IMR-90 (cell line): Measurements from ENCODE around the gene LHFPL3. TPM values are rescaled to one million over a fixed set of nuclear protein-coding genes. Genes with fewer than 3 reads are reported as not detected.

Experiments
- ATAC-seq: fragments of 200-7000 bp; cut with Tn5 transposase; 2 replicates; pipeline ENCODE4 v1.9.1; 2020; ENCODE audit warnings: low read depth, mild to moderate bottlenecking, moderate library complexity
- BruUV-seq: library from RNA; stranded (reverse); fragments of 400-500 nt; replicated peaks from 2 replicates; lab custom pipeline; 2021; lab: Mats Ljungman, UMichigan
- CTCF ChIA-PET: fragments of 300-600 bp; formaldehyde crosslinking; extraction: SDS; loops from one replicate; lab custom pipeline; 2021; ENCODE audit warnings: antibody characterized with exemption; lab: Yijun Ruan, JAX
- POLR2A ChIA-PET: fragments of 300-600 bp; sonication (Branson Sonifier 250); formaldehyde crosslinking; loops from one replicate; lab custom pipeline; 2022; ENCODE audit warnings: antibody characterized with exemption; ENCODE audit not compliant: unreplicated experiment; lab: Charles Lee
- DNase-seq: peaks from one replicate; pipeline ENCODE4 v3.0.0; 2013
- H2AFZ ChIP-seq: replicated peaks from 2 replicates; pipeline ENCODE3; 2013; ENCODE audit warnings: low read length, mild to moderate bottlenecking; ENCODE audit not compliant: poor library complexity
- H2AK5ac ChIP-seq: 2 replicates; pipeline ENCODE4 v1.6.1; 2013; ENCODE audit warnings: low read depth, low read length, inconsistent platforms
- H2AK9ac ChIP-seq: replicated peaks from 2 replicates; pipeline ENCODE3; 2013; ENCODE audit warnings: mild to moderate bottlenecking, low read depth, low read length, moderate library complexity; ENCODE audit not compliant: poor library complexity
- H2BK120ac ChIP-seq: 2 replicates; pipeline ENCODE4 v1.6.1; 2013; ENCODE audit warnings: low read depth, low read length, inconsistent platforms
- H2BK15ac ChIP-seq: 3 replicates; pipeline ENCODE4 v1.6.1; 2013; ENCODE audit warnings: low read depth, low read length, inconsistent platforms
- H2BK20ac ChIP-seq: 2 replicates; pipeline ENCODE4 v1.6.1; 2013; ENCODE audit warnings: low read depth, mild to moderate bottlenecking, inconsistent platforms, low read length, moderate library complexity
- H2BK5ac ChIP-seq: 2 replicates; pipeline ENCODE4 v1.6.1; 2013; ENCODE audit warnings: mild to moderate bottlenecking, low read depth, low read length, inconsistent platforms; ENCODE audit not compliant: poor library complexity, severe bottlenecking
- H3K14ac ChIP-seq: replicated peaks from 2 replicates; pipeline ENCODE4 v1.6.1; 2013; ENCODE audit warnings: low read depth, low read length, inconsistent platforms
- H3K18ac ChIP-seq: 2 replicates; pipeline ENCODE4 v1.6.1; 2013; ENCODE audit warnings: low read depth, low read length, control low read depth
- H3K23ac ChIP-seq: 2 replicates; pipeline ENCODE4 v1.6.1; 2013; ENCODE audit warnings: low read depth, low read length, inconsistent platforms
- H3K27ac ChIP-seq: 2 replicates; pipeline ENCODE4 v1.5.1; 2013; ENCODE audit warnings: mild to moderate bottlenecking, control low read depth, low read length; ENCODE audit not compliant: insufficient read depth
- H3K27me3 ChIP-seq: 2 replicates; pipeline ENCODE4 v1.6.1; 2013; ENCODE audit warnings: low read length; ENCODE audit not compliant: control insufficient read depth, insufficient read depth
- H3K36me3 ChIP-seq: 2 replicates; pipeline ENCODE4 v1.6.1; 2013; ENCODE audit warnings: low read length, mixed read lengths; ENCODE audit not compliant: control insufficient read depth, insufficient read depth
- H3K4ac ChIP-seq: 2 replicates; pipeline ENCODE4 v1.6.1; 2013; ENCODE audit warnings: low read depth, low read length, inconsistent platforms
- H3K4me1 ChIP-seq: 2 replicates; pipeline ENCODE4 v1.6.1; 2013; ENCODE audit warnings: low read length, mixed read lengths; ENCODE audit not compliant: control insufficient read depth, insufficient read depth
- H3K4me2 ChIP-seq: 2 replicates; pipeline ENCODE4 v1.6.1; 2013; ENCODE audit warnings: low read depth, mild to moderate bottlenecking, control low read depth, low read length, moderate library complexity
- H3K4me3 ChIP-seq: 2 replicates; pipeline ENCODE4 v1.5.1; 2013; ENCODE audit warnings: low read depth, mild to moderate bottlenecking, control low read depth, low read length, moderate library complexity; ENCODE audit not compliant: insufficient read depth
- H3K56ac ChIP-seq: 2 replicates; pipeline ENCODE4 v1.6.1; 2013; ENCODE audit warnings: low read length, inconsistent platforms; ENCODE audit not compliant: insufficient read depth; ENCODE audit errors: extremely low read depth
- H3K79me1 ChIP-seq, 2 experiments: 2 replicates each; pipeline ENCODE4 v1.6.1; 2013; ENCODE audit warnings: low read length in 2 of 2, inconsistent platforms in 1 of 2, low read depth in 1 of 2
- H3K9ac ChIP-seq: 2 replicates; pipeline ENCODE4 v1.6.1; 2013; ENCODE audit warnings: low read depth, low read length, control low read depth
- H3K9me1 ChIP-seq: 2 replicates; pipeline ENCODE4 v1.6.1; 2013; ENCODE audit warnings: low read length, inconsistent platforms; ENCODE audit not compliant: insufficient read depth
- H3K9me3 ChIP-seq: 2 replicates; pipeline ENCODE4 v1.6.1; 2013; ENCODE audit warnings: low read length; ENCODE audit not compliant: control insufficient read depth, insufficient read depth
- H4K20me1 ChIP-seq: 2 replicates; pipeline ENCODE4 v1.6.1; 2013; ENCODE audit warnings: low read length, inconsistent platforms; ENCODE audit not compliant: insufficient read depth
- H4K5ac ChIP-seq: 2 replicates; pipeline ENCODE4 v1.6.1; 2013; ENCODE audit warnings: mild to moderate bottlenecking, low read depth, low read length, control low read depth
- H4K8ac ChIP-seq, 2 experiments: 2 replicates each; pipeline ENCODE4 v1.6.1; 2013; ENCODE audit warnings: low read depth in 2 of 2, low read length in 2 of 2, control low read depth in 1 of 2, inconsistent platforms in 1 of 2
- H4K91ac ChIP-seq: 2 replicates; pipeline ENCODE4 v1.6.1; 2013; ENCODE audit warnings: low read depth, low read length, inconsistent platforms; ENCODE audit not compliant: insufficient read depth
- CHD1 ChIP-seq: IDR thresholded peaks from 2 replicates; pipeline ENCODE4 v1.6.1; 2012; ENCODE audit warnings: low read depth, low read length, improper control_type of control experiment
- CTCF ChIP-seq: conservative IDR thresholded peaks from 2 replicates; pipeline ENCODE4 v1.5.1; 2012; ENCODE audit warnings: mild to moderate bottlenecking, low read depth, low read length, improper control_type of control experiment
- MAZ ChIP-seq: IDR thresholded peaks from 2 replicates; pipeline ENCODE4 v1.6.1; 2012; ENCODE audit warnings: low read depth, mild to moderate bottlenecking, low read length, improper control_type of control experiment, moderate library complexity, borderline replicate concordance
- MXI1 ChIP-seq: IDR thresholded peaks from 2 replicates; pipeline ENCODE4 v1.6.1; 2012; ENCODE audit warnings: low read depth, mild to moderate bottlenecking, low read length, moderate library complexity, borderline replicate concordance
- NFE2L2 ChIP-seq: fragments of 150-350 bp; IDR thresholded peaks from 2 replicates; pipeline ENCODE4 v1.6.1; 2016; ENCODE audit warnings: low read depth, mild to moderate bottlenecking, low read length
- RAD21 ChIP-seq: IDR thresholded peaks from 2 replicates; pipeline ENCODE4 v1.6.1; 2012; ENCODE audit warnings: low read length, improper control_type of control experiment
- RCOR1 ChIP-seq: IDR thresholded peaks from 2 replicates; pipeline ENCODE4 v1.6.1; 2012; ENCODE audit warnings: mild to moderate bottlenecking, low read length, improper control_type of control experiment; ENCODE audit not compliant: insufficient replicate concordance
- SMC3 ChIP-seq: fragments of 150-350 bp; IDR thresholded peaks from 2 replicates; pipeline ENCODE4 v1.6.1; 2016; ENCODE audit warnings: low read depth, mild to moderate bottlenecking, antibody characterized with exemption, low read length, moderate library complexity
- USF2 ChIP-seq: fragments of 150-350 bp; IDR thresholded peaks from 2 replicates; pipeline ENCODE4 v1.6.1; 2017; ENCODE audit warnings: mild to moderate bottlenecking, antibody characterized with exemption, low read length, low read depth
- WGBS, 2 experiments: methylation state at CpG; one replicate each; pipeline versions ENCODE4 v1.1.5 to v1.1.7; 2013; ENCODE audit warnings: missing lambda C conversion rate in 2 of 2; ENCODE audit not compliant: insufficient read length in 1 of 2; ENCODE audit errors: extremely low coverage in 2 of 2; 5-methylcytosine and 5-hydroxymethylcytosine counted together
- dilution Hi-C: fragments of 300-500 bp; cut with HindIII; formaldehyde crosslinking; loops from one replicate; pipeline ENCODE4 v1.14.3; 2018; ENCODE audit warnings: low sequenced_read_pairs; ENCODE audit not compliant: unreplicated experiment
- in situ Hi-C: fragments of 300-500 bp; cut with MboI; formaldehyde crosslinking; loops from 3 replicates; pipeline ENCODE4 v1.14.3; 2019; ENCODE audit warnings: low sequenced_read_pairs, inconsistent platforms, mixed read lengths
- intact Hi-C: fragments of 100-400 bp; cut with micrococcal nuclease; formaldehyde crosslinking; loops from 2 replicates; pipeline ENCODE4 v1.10.0; 2022
- polyA plus RNA-seq, 3 experiments: library from polyadenylated mRNA; depleted of rRNA; stranded (reverse); fragments of >200 nt; gene quantifications; 2 replicates each; pipeline ENCODE4 v1.2.3, GENCODE V29; 2012; ENCODE audit warnings: low replicate concordance in 1 of 3
- total RNA-seq: library from RNA; depleted of rRNA; stranded (reverse); fragments of >200 nt; gene quantifications from 2 replicates; pipeline ENCODE4 v1.2.3, GENCODE V29; 2012
- TF ChIP-seq, protein P1 (sequence below): fragments of 150-350 bp; IDR thresholded peaks from 2 replicates; pipeline ENCODE4 v1.6.1; 2016; ENCODE audit warnings: low read depth, mild to moderate bottlenecking, low read length, moderate library complexity, borderline replicate concordance

The LHFPL3 gene
- total and polyA plus RNA-seq, 2 of the 4 experiments (the other 2 are of a cell fraction): not detected

GRCh38 chr7:104296266-104296665 is 32.1 kb upstream of the LHFPL3 start:
- Histone ChIP-seq H3K9me3 (no peaks in the 10 kb centered on the region), H3K56ac (no peak overlapping the region), H4K91ac (no peak overlapping the region), H3K14ac (no peak overlapping the region), H3K9me1 (no peaks in the 10 kb centered on the region), H3K23ac (no peak overlapping the region), H3K4me1 (no peaks in the 10 kb centered on the region), H3K9ac (no peak overlapping the region), H2AK5ac (no peak overlapping the region), H2AK9ac (no peak overlapping the region), H2BK15ac (no peak overlapping the region), H3K4ac (no peak overlapping the region), H2AFZ (no peak overlapping the region), H3K36me3 (no peaks in the 10 kb centered on the region), H2BK5ac (no peak overlapping the region), H3K18ac (no peak overlapping the region), H2BK20ac (no peak overlapping the region), H3K27me3 (no peaks in the 10 kb centered on the region), H4K5ac (no peak overlapping the region), H3K27ac (no peak overlapping the region), H3K79me1 (no peaks in the 10 kb centered on the region), H3K4me3 (no peak overlapping the region), H4K8ac (no peak overlapping the region), H4K20me1 (no peaks in the 10 kb centered on the region), H2BK120ac (no peak overlapping the region), H3K4me2 (no peak overlapping the region)
- BruUV-seq: no TSS peak
- WGBS, 2 experiments: no CpG with 5 or more reads among the region's 3 CpGs
- ChIA-PET POLR2A (no interaction called here), CTCF (no interaction called here)
- in situ Hi-C loops (no loop called here), intact Hi-C loops (no loop called here), dilution Hi-C loops (no loop called here)
- TF ChIP-seq RCOR1 (no peak), MAZ (no peak), RAD21 (no peak), MXI1 (no peak), CTCF (no peak), CHD1 (no peak), NFE2L2 (no peak), SMC3 (no peak), USF2 (no peak)
- TF ChIP-seq, protein P1, sequence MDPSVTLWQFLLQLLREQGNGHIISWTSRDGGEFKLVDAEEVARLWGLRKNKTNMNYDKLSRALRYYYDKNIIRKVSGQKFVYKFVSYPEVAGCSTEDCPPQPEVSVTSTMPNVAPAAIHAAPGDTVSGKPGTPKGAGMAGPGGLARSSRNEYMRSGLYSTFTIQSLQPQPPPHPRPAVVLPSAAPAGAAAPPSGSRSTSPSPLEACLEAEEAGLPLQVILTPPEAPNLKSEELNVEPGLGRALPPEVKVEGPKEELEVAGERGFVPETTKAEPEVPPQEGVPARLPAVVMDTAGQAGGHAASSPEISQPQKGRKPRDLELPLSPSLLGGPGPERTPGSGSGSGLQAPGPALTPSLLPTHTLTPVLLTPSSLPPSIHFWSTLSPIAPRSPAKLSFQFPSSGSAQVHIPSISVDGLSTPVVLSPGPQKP: no peak
- ATAC-seq: no peak
- DNase-seq: no peak
